ENCODE measurements around the gene PLEKHG4B.
"Not testable (repeated sequence)": the region's sequence is repeated elsewhere in the genome, so short reads cannot be mapped to it uniquely, and the experiment has no call there.

The PLEKHG4B gene

GRCh38 chr5:197031-197430 is 105.1 kb downstream of the PLEKHG4B start:
- not testable (repeated sequence) for H3K4me3 Mint-ChIP-seq; H3K36me3 Mint-ChIP-seq; H3K4me1 Mint-ChIP-seq; H3K27me3 Mint-ChIP-seq; H3K9me3 Mint-ChIP-seq; DNase-seq (ENCODE audit: low spot score in 2 of 2); ATAC-seq (ENCODE audit: low read depth); H3K27ac Mint-ChIP-seq

DNA sequence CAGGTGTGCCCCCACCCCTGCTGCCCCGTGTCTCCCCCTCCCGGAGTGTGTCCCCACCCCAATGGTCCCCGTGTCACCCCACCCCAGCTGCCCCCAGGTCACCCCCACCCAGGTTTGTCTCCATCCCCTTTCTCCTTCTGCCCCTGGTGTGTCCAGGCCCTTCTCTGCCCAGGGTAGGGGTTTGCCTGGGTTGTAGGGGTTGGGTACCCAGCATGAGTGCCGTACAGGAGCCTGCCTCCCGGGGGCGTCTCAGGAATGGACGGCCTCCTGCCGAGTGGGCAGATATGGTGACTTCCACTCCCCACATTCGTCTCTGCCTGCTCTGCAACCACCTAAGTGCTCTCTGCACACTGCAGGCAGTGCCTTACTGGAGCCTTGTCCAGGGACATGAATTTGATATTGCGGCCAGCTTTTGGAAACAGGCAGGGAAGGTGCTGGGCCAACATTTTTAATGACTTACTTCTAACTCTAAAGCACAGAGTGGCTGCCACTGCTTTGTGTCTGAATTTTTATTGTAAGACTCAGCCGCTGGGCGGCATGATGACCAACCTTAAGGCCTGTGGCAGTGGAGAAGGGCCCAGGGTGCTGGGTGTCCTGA is 106.0 kb downstream of the PLEKHG4B start:
- peaks cover 3% of the 10 kb centered on the region for H3K36me3 Mint-ChIP-seq
- peaks cover 12% of the 10 kb centered on the region for H3K4me1 Mint-ChIP-seq
- no peaks in the 10 kb centered on the region for H3K27me3 Mint-ChIP-seq
- no peak overlapping the region for H3K4me3 Mint-ChIP-seq
- H3K9me3 Mint-ChIP-seq = no peaks in the 10 kb centered on the region
- H3K27ac Mint-ChIP-seq = no peak overlapping the region
- ATAC-seq (ENCODE audit: low read depth) (no peak), DNase-seq (ENCODE audit: low spot score in 2 of 2) (no peak)

DNA sequence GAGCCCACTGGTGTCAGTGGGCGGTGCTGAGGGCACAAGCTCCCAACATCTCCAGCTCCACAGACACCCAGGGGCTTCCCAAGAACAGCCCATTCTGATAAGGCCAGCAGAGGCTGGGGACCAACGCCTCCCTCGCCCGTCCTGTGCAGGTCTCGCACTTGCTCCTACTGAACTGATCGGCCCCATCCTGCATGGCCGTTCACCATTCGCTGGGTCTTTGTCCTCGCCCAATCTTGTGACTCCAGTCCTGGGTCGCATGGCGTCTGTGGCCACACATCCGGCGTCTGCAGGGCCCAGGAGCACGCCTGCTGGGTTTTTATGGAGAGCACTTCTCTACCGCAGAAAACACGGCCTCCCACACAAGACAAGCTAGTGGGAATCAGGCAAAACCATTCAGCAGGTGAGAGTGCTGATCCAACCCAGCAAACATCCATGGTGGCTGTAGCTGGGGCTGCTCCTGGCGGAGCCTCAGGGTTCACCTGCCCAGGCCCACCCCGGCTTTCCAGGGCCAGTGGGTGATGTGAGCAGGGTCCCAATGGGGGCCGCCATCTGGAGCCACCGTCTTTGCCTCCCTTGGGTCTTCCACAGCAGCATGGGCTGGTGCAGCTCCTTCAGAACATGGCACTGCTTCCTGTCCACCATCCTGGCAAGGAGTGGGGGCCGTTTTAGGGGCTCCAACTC is 106.7 kb downstream of the PLEKHG4B start:
- ATAC-seq (ENCODE audit: low read depth) (no peak), DNase-seq (ENCODE audit: low spot score in 2 of 2) (no peak)
- H3K27me3 Mint-ChIP-seq = no peaks in the 10 kb centered on the region
- H3K36me3 Mint-ChIP-seq = peaks cover 3% of the 10 kb centered on the region
- no peaks in the 10 kb centered on the region for H3K9me3 Mint-ChIP-seq
- H3K4me3 Mint-ChIP-seq = no peak overlapping the region
- H3K27ac Mint-ChIP-seq = no peak overlapping the region
- peaks cover 12% of the 10 kb centered on the region for H3K4me1 Mint-ChIP-seq

DNA sequence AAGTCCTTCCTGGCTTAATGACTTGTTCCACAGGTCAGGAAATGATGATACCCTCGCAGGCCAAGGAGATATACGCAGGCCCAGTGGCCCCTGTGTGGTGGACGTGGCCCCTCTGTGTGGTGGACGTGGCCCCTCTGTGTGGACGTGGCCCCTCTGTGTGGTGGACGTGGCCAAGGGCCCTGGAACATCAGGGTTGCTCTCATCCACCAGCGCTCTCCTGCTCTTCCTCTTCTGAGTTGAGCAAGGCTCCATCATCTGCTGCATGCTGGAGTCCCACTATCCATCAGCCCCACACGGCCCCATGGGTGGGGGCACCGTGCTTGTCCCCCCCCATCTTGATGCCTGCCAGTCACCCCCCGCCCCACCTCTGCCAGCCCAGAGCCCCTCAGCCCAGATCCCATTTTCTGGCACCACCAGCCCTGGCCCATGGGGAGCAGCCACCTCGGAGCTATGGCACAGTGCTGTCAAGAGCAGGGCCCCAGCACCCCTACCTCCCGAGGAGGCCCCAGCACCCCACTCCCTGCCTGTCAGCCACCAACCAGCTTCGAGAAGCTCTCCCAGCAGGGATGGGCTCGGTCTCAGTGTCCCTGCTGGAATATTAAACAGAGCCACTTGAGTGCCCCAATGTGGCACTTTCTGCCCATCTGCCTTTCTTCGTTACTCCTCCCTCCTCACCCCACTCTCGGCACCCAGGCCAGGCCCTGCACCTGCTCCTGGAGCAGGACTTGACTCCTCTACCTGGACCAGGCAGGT is 107.4 kb downstream of the PLEKHG4B start:
- DNase-seq (ENCODE audit: low spot score in 2 of 2) = no peak
- no peak overlapping the region for H3K4me3 Mint-ChIP-seq
- no peaks in the 10 kb centered on the region for H3K27me3 Mint-ChIP-seq
- H3K9me3 Mint-ChIP-seq = no peaks in the 10 kb centered on the region
- H3K36me3 Mint-ChIP-seq = peaks cover 3% of the 10 kb centered on the region
- peaks cover 12% of the 10 kb centered on the region for H3K4me1 Mint-ChIP-seq
- no peak overlapping the region for H3K27ac Mint-ChIP-seq
- no peak for ATAC-seq (ENCODE audit: low read depth)

- no peak overlapping the region for H3K4me3 Mint-ChIP-seq
- H3K27ac Mint-ChIP-seq = no peak overlapping the region
- H3K27me3 Mint-ChIP-seq = no peaks in the 10 kb centered on the region
- peaks cover 11% of the 10 kb centered on the region for H3K36me3 Mint-ChIP-seq
- H3K4me1 Mint-ChIP-seq = peaks cover 15% of the 10 kb centered on the region
- H3K9me3 Mint-ChIP-seq = no peaks in the 10 kb centered on the region
- DNase-seq (ENCODE audit: low spot score in 2 of 2) = no peak
- no peak for ATAC-seq (ENCODE audit: low read depth)
These were observed 108.1 kb downstream of the PLEKHG4B start for GRCh38 chr5:199950-200645.

- Mint-ChIP-seq H3K36me3 (peaks cover 18% of the 10 kb centered on the region), H3K9me3 (no peaks in the 10 kb centered on the region), H3K4me1 (peaks cover 15% of the 10 kb centered on the region), H3K4me3 (no peak overlapping the region), H3K27me3 (no peaks in the 10 kb centered on the region), H3K27ac (no peak overlapping the region)
- DNase-seq (ENCODE audit: low spot score in 2 of 2) (no peak), ATAC-seq (ENCODE audit: low read depth) (no peak)
These were observed 109.0 kb downstream of the PLEKHG4B start for GRCh38 chr5:200985-201384.

DNA sequence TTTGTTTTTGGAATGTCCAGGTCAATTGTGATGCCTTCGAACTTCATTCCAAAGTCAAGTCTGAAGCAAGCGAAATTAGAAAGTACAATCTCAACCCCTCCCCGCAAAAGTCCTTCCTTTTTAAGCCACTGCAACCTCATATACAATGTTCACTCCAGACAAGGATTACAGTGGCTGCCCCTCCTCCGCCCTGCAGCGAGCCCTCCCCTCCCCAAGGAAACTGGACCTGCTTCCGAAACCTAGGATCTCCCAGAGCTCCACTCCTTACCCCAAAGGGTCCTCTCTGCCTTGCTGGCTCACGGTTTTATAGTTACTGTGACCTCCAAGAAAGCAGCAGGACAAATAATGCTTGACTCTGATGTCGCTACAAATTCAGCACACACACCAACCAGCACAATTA is 109.7 kb downstream of the PLEKHG4B start:
- H3K4me3 Mint-ChIP-seq = no peak overlapping the region
- H3K4me1 Mint-ChIP-seq = peaks cover 15% of the 10 kb centered on the region
- no peaks in the 10 kb centered on the region for H3K27me3 Mint-ChIP-seq
- no peak for ATAC-seq (ENCODE audit: low read depth)
- no peaks in the 10 kb centered on the region for H3K9me3 Mint-ChIP-seq
- peaks cover 18% of the 10 kb centered on the region for H3K36me3 Mint-ChIP-seq
- no peak for DNase-seq (ENCODE audit: low spot score in 2 of 2)
- H3K27ac Mint-ChIP-seq = no peak overlapping the region

DNA sequence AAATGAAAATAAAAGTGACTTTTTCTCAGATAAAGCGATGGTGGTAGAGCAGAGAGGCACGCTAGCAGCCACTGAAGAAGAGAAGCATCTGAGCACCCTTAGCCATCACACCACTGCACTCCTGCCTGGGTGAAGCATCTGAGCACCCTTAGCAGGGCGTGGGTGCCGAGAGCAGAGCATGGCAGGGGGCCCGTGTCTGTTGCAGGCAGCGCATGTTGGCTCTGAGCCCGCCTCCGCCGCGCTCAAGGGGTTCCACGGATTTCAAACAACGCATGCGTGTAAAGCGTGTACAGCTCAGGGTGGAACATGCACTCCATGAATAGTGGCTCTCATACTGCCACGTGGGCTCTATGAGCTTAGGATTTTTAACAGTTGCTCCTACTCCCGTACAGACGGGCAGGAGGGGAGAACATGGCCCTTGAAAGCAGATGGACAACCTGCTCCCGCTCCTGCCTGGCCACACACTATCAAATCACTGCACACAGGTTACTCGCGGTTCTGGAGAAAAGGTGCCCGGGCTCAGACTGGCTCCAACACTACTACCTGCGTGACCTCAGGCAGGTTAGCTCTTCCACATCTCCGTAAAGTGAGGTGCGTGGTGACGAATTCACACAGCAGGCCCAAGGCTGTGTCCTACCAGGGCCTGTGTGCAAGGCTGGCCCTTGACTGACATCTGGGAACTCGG is 111.4 kb downstream of the PLEKHG4B start:
- Mint-ChIP-seq H3K4me3 (no peak overlapping the region), H3K36me3 (peaks cover 28% of the 10 kb centered on the region), H3K27me3 (no peaks in the 10 kb centered on the region), H3K27ac (no peak overlapping the region), H3K4me1 (peaks cover 21% of the 10 kb centered on the region), H3K9me3 (no peaks in the 10 kb centered on the region)
- DNase-seq (ENCODE audit: low spot score in 2 of 2) = no peak
- ATAC-seq (ENCODE audit: low read depth) = no peak

DNA sequence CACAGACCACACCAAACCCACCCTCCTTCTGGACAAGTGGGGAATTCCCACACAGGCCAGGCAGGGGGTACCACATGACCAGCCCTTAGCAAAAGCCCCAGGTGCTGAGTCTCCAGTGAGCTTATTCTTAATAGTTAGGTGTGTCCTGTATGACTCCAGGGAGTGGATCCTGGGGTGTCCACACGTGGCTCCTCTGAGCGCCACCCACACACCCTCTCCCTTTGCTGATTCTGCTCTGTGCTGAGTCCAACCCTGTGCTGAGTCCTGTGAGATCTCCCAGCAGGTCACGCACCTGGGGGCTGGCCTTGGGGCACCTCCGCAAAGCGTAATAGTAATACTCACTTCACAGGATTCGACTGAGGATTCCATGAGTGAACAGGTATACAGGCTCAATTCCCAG is 112.0 kb downstream of the PLEKHG4B start:
- Mint-ChIP-seq H3K36me3 (peaks cover 28% of the 10 kb centered on the region), H3K9me3 (no peaks in the 10 kb centered on the region), H3K27ac (no peak overlapping the region), H3K4me3 (no peak overlapping the region), H3K4me1 (peaks cover 24% of the 10 kb centered on the region), H3K27me3 (no peaks in the 10 kb centered on the region)
- ATAC-seq (ENCODE audit: low read depth) = no peak
- DNase-seq (ENCODE audit: low spot score in 2 of 2) = no peak

- Mint-ChIP-seq H3K9me3 (no peaks in the 10 kb centered on the region), H3K27me3 (no peaks in the 10 kb centered on the region), H3K4me3 (no peak overlapping the region), H3K36me3 (peaks cover 28% of the 10 kb centered on the region), H3K4me1 (peaks cover 24% of the 10 kb centered on the region), H3K27ac (no peak overlapping the region)
- ATAC-seq (ENCODE audit: low read depth) (no peak), DNase-seq (ENCODE audit: low spot score in 2 of 2) (no peak)
These were observed 112.5 kb downstream of the PLEKHG4B start for GRCh38 chr5:204462-204861.

DNA sequence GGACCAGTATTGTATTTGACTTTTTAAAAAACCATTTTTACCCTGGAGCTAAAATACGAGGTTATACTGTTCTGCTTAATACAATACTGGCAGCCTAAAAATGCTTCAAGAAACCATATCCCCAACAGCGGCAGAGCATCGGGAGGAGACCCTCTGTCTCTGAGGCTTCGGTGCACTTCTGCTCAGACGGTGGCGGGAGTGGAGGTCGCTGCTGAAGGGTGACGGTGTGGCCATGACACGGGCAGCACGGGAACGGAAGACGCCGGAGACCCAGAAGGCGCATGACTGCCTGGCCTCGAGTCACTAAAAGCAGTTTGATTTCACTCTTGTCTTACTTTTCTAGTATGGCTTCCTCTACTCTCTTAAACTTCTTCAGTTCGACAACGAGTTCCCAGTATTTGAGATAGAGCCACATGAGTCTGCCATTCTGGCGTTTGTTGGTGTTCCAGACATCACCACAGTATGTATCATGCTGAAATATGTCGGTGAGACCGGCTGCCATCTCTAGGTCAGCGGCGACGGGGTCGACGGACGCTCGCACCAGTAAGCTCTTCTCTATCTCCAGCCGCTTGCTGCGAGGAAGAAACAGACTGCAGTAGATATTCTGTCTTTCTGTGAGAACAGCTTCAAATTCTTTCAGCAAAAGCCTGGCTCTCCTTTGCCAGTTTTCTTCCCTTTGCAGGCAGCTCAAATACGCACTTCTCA is 113.2 kb downstream of the PLEKHG4B start:
- H3K9me3 Mint-ChIP-seq = no peaks in the 10 kb centered on the region
- no peak for DNase-seq (ENCODE audit: low spot score in 2 of 2)
- H3K36me3 Mint-ChIP-seq = peaks cover 31% of the 10 kb centered on the region
- H3K27ac Mint-ChIP-seq = no peak overlapping the region
- no peak for ATAC-seq (ENCODE audit: low read depth)
- H3K27me3 Mint-ChIP-seq = no peaks in the 10 kb centered on the region
- no peak overlapping the region for H3K4me3 Mint-ChIP-seq
- H3K4me1 Mint-ChIP-seq = peaks cover 29% of the 10 kb centered on the region

- peaks cover 31% of the 10 kb centered on the region for H3K36me3 Mint-ChIP-seq
- DNase-seq (ENCODE audit: low spot score in 2 of 2) (no peak), ATAC-seq (ENCODE audit: low read depth) (no peak)
- H3K27ac Mint-ChIP-seq = no peak overlapping the region
- no peaks in the 10 kb centered on the region for H3K9me3 Mint-ChIP-seq
- H3K27me3 Mint-ChIP-seq = no peaks in the 10 kb centered on the region
- peaks cover 28% of the 10 kb centered on the region for H3K4me1 Mint-ChIP-seq
- no peak overlapping the region for H3K4me3 Mint-ChIP-seq
These were observed 114.4 kb downstream of the PLEKHG4B start for GRCh38 chr5:206406-206805.

DNA sequence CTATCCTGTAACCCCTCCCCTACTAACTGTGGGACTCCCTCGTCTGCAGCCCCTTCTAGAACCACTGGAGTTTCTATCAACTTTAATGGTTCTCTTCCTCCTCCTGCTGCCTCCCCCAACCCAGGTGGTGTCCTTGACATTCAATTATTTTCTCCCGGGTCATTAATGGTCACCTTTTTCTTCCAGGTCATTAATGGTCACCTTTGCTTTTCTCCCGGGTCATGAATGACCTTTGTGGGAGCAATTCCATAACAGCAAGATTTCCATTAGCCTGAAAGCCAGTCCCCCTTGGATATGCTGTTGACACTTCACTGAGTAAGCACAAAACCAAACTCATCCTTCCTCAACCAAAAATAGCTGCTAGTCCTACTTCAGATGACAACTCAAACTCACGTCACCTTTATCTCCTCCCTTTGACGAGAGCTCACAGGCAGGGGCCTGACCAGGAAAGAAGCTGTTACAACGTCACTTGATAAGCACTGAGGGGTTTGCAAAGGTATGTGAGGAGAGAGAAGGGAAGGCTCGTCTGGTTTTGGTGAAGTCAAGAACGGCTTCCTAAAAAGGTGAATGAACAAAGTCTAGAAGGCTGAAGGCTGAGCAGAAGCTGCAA is 115.1 kb downstream of the PLEKHG4B start:
- Mint-ChIP-seq H3K4me1 (peaks cover 25% of the 10 kb centered on the region), H3K27me3 (no peaks in the 10 kb centered on the region), H3K27ac (no peak overlapping the region), H3K36me3 (peaks cover 31% of the 10 kb centered on the region), H3K4me3 (no peak overlapping the region), H3K9me3 (no peaks in the 10 kb centered on the region)
- ATAC-seq (ENCODE audit: low read depth) = no peak
- no peak for DNase-seq (ENCODE audit: low spot score in 2 of 2)

All from memory B cell (primary cell).